ENCODE measurements around the gene TNFSF11.
"Not testable (repeated sequence)": the region's sequence is repeated elsewhere in the genome, so short reads cannot be mapped to it uniquely, and the experiment has no call there.

The TNFSF11 gene

DNA sequence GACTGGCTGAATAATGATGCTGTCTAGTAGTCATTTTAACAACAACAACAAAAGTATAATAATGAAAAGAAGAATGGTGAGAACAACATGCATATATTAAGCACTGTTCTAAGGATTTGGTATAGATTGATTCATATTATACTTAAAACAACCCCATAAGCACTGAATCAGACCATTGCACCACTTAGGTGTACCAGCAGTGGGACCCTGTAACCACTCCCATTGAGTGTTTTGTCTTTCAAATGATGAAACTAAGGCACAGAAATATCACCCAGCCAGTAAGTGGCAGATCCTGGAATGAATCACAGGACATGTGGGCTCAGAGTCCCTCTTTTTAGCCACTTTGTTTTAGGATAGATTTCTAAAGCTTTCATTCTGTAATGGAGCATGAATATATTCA, 14.9 kb upstream of the TNFSF11 start:
- H3K4me3 ChIP-seq (ENCODE audit: control insufficient read depth, low read depth, low read length), result no peak overlapping the region
- TF ChIP-seq, protein P1, sequence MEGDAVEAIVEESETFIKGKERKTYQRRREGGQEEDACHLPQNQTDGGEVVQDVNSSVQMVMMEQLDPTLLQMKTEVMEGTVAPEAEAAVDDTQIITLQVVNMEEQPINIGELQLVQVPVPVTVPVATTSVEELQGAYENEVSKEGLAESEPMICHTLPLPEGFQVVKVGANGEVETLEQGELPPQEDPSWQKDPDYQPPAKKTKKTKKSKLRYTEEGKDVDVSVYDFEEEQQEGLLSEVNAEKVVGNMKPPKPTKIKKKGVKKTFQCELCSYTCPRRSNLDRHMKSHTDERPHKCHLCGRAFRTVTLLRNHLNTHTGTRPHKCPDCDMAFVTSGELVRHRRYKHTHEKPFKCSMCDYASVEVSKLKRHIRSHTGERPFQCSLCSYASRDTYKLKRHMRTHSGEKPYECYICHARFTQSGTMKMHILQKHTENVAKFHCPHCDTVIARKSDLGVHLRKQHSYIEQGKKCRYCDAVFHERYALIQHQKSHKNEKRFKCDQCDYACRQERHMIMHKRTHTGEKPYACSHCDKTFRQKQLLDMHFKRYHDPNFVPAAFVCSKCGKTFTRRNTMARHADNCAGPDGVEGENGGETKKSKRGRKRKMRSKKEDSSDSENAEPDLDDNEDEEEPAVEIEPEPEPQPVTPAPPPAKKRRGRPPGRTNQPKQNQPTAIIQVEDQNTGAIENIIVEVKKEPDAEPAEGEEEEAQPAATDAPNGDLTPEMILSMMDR (conservative IDR thresholded peaks at IDR 0.05; ENCODE audit: control insufficient read depth, insufficient read depth, low read depth, low read length), result no peak
- no peak for DNase-seq (ENCODE audit: low read depth)

DNA sequence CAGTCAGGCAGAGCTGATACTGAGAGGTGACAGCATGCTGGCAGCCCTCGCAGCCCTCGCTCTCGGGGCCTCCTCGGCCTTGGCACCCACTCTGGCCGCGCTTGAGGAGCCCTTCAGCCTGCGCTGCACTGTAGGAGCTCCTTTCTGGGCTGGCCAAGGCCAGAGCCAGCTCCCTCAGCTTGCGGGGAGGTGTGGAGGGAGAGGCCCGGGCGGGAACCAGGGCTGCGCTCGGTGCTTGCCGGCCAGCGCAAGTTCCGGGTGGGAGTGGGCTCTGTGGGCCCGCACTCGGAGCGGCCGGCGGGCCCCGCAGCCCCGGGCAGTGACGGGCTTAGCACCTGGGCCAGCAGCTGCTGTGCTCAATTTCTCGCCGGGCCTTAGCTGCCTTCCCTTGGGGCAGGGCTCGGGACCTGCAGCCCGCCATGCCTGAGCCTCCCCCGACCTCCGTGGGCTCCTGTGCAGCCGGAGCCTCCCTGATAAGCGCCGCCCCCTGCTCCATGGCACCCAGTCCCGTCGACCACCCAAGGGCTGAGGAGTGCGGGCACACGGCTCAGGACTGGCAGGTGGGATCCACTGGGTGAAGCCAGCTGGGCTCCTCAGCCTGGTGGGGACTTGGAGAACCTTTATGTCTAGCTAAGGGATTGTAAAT, 14.3 kb upstream of the TNFSF11 start:
- not testable (repeated sequence) for DNase-seq (ENCODE audit: low read depth)

DNA sequence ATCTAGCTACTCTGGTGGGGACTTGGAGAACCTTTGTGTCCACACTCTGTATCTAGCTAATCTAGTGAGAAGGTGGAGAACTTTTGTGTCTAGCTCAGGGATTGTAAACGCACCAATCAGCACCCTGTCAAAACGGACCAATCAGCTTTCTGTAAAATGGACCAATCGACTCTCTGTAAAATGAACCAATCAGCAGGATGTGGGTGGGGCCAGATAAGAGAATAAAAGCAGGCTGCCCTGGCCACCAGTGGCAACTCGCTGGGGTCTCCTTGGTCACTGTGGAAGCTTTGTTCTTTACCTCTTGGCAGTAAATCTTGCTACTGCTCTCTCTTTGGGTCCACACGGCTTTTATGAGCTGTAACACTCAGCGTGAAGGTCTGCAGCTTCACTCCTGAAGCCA, 13.6 kb upstream of the TNFSF11 start:
- DNase-seq (ENCODE audit: low read depth), result not testable (repeated sequence)

More for the DNA sequence above, 14.3 kb upstream of the TNFSF11 start:
- H3K4me3 ChIP-seq (ENCODE audit: control insufficient read depth, low read depth, low read length), result not testable (repeated sequence)

DNA sequence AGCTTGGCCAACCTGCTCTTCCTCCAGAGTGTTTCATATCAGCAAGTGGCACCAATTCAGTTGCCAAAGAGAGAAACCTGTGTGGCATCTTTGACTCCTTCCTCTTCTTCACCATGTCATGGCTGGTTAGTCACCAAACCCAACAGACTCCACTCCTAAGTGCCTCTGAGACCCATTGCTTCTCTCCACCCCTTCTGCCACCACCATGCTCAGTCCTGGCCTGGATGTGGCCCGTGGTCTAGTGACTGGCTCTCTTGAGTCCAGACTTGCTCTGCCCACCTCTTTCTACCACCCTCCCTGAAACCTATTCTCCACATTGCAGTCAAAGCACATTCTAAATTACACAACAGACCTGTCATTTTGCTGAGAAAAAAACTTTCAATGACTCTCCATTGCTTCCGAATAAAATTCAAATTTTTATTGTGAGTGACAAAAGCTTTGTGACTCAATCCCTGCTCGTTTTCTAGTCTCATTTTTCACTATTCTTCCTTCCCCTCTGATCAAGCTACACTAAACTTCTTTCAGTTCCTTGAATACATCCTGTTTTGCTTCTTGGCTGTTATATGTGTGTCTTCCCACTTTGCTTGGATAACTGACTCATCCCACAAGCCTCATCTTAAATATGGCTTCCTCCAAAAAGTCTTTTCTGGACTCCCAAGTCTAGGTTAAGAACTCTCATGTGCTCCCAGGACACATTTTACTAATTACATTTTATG, 12.0 kb upstream of the TNFSF11 start:
- H3K4me3 ChIP-seq (ENCODE audit: control insufficient read depth, low read depth, low read length), result no peak overlapping the region
- peak; percentile 60 for DNase-seq (ENCODE audit: low read depth)
- TF ChIP-seq, protein P1 (conservative IDR thresholded peaks at IDR 0.05; ENCODE audit: control insufficient read depth, insufficient read depth, low read depth, low read length), result no peak

More for the DNA sequence above, 13.6 kb upstream of the TNFSF11 start:
- H3K4me3 ChIP-seq (ENCODE audit: control insufficient read depth, low read depth, low read length), result not testable (repeated sequence)

DNA sequence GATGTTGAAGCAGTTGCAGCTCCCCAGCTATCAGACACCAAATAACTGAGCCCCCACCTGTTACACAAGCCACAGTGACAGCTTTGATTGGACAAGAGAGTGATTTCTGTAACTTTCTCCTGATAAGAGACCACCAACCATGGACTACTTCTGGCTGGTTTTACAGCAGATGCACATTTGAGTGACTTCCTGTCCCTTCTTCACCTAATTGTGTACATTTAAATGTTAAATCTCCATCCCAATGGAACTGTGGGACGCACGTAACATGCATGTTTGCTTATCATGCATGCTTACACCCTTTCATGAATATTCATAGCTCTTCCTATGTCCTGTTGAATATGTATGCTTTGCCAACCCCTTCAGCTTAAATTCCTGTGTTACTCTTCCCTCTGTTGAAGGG, 6.0 kb upstream of the TNFSF11 start:
- no peak overlapping the region for H3K4me3 ChIP-seq (ENCODE audit: control insufficient read depth, low read depth, low read length)
- TF ChIP-seq, protein P1 (conservative IDR thresholded peaks at IDR 0.05; ENCODE audit: control insufficient read depth, insufficient read depth, low read depth, low read length), result no peak
- DNase-seq (ENCODE audit: low read depth), result no peak

DNA sequence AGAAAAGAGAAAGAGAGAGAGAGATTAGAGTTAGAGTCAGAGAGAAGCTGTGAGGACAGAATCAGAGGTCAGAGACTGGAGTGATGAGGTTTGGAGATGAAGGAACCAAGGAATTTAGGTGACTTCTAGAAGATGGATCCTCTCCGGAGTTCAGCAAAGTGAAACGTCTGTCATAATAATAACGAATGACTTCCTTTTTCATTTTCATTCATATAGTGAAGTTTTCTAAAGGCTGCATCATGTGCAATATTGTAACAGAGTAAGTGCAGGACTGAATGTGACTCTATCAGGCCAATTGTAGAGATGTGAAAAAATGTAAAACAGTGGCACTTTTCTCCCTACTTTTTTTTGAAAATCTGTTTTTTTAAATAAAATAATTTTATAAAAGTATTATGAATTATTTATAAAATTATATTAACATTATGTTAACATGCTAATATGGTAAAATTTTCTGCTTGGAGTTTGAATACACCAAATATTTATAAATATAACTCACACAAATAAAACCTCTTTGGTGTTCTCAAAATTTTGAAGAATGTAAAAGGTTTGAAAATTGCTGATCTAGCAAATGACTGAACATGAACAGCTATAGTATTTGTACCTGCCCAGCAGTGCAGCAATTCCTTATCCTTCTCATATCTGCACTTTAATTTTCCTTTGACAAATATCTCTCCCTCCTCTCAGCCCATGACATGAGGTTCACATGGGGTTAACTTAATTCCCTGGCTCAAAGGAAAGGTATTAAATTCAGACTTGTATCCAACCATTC, 4.2 kb upstream of the TNFSF11 start:
- DNase-seq (ENCODE audit: low read depth), result no peak
- H3K4me3 ChIP-seq (ENCODE audit: control insufficient read depth, low read depth, low read length), result no peak overlapping the region
- TF ChIP-seq, protein P1 (conservative IDR thresholded peaks at IDR 0.05; ENCODE audit: control insufficient read depth, insufficient read depth, low read depth, low read length), result no peak

DNA sequence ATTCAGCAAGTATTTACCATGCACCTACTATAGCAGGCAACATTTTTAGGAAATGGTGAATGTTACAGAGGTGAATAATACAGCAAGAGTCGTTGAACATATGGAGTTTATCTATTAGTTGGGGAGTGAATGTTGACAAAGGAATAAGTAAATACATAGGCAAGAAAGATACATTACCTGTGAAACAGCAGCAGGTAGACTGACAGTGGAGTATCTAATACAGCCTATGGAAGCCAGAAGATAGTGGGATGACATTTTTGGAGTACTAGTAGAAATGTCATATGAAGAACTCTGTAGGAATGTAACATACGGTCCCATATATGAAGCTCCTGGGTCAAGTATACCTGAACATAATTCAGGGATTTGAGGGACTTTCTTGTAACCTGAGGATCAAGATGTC, 2.1 kb upstream of the TNFSF11 start:
- no peak for DNase-seq (ENCODE audit: low read depth)
- H3K4me3 ChIP-seq (ENCODE audit: control insufficient read depth, low read depth, low read length), result no peak overlapping the region
- TF ChIP-seq, protein P1 (conservative IDR thresholded peaks at IDR 0.05; ENCODE audit: control insufficient read depth, insufficient read depth, low read depth, low read length), result no peak

Measured in fibroblast of mammary gland (primary cell).